Activated T-helper 2 cell treated with anti-CD3 and anti-CD28 coated beads, Interferon-gamma antibody, Interleukin-2, Interleukin-4, amounts not matched to agents 10 μg/mL and 5 μg/mL and 100 μg/mL, durations not matched to agents 14 hours and 24 hours and 36 hours (primary cell): ENCODE data around the gene GPRASP3. TPM values are rescaled to one million over a fixed set of nuclear protein-coding genes. Genes with fewer than 3 reads are reported as not detected.

Experiments used
- total RNA-seq: library from RNA; stranded (reverse); gene quantifications from 2 replicates; pipeline ENCODE4 v1.2.3, GENCODE V29; 2022

Gene GPRASP3
- total RNA-seq, 1 donor from 2014 or later, result 1.4 TPM

Other genes starting within 250 kb of the GPRASP3 start
- gene TCP11X2, start 248.9 kb upstream of the GPRASP3 start, total RNA-seq, result not detected in 2 replicates
- gene TMSB15A, start 204.0 kb upstream of the GPRASP3 start, total RNA-seq, result 0.37 and 0.39 TPM in 2 replicates
- 7.1 and 7.7 TPM in 2 replicates for gene ARMCX5, start 121.2 kb upstream of the GPRASP3 start, total RNA-seq
- gene GPRASP1, start 69.3 kb upstream of the GPRASP3 start, total RNA-seq, result 0.55 and 0.62 TPM in 2 replicates
- 0.23 and 0.32 TPM in 2 replicates for gene GPRASP2, start 8.3 kb upstream of the GPRASP3 start, total RNA-seq
- 0.30 TPM in 1 of 2 replicates, not detected in the other for gene RAB40AL, start 216.5 kb downstream of the GPRASP3 start, total RNA-seq